Neural cell (in vitro differentiated cells): ENCODE measurements around the gene GALNT12.

Source experiments
- EP300 ChIP-seq: fragments of 450-650 bp; conservative IDR thresholded peaks from 2 replicates; pipeline ENCODE4 v1.6.1; 2014; ENCODE audit warnings: antibody characterized with exemption, mild to moderate bottlenecking, moderate library complexity; ENCODE audit not compliant: poor library complexity, severe bottlenecking
- EZH2 ChIP-seq: fragments of 200-600, 300-800 bp; shearing (Covaris generic), sonication (generic); IDR thresholded peaks from 2 replicates; pipeline ENCODE4 v1.6.1; 2014; ENCODE audit warnings: antibody characterized with exemption, low read length, borderline replicate concordance, mild to moderate bottlenecking; ENCODE audit not compliant: insufficient read depth, poor library complexity, severe bottlenecking
- MXI1 ChIP-seq: fragments of 450-650 bp; conservative IDR thresholded peaks from 2 replicates; pipeline ENCODE4 v1.6.1; 2014; ENCODE audit warnings: antibody characterized with exemption, mild to moderate bottlenecking; ENCODE audit not compliant: poor library complexity, severe bottlenecking
- POLR2AphosphoS5 ChIP-seq: IDR thresholded peaks from 2 replicates; pipeline ENCODE4 v1.6.1; 2012
- RAD21 ChIP-seq: fragments of 450-650 bp; conservative IDR thresholded peaks from 2 replicates; pipeline ENCODE4 v1.6.1; 2014; ENCODE audit warnings: antibody characterized with exemption, mild to moderate bottlenecking, moderate library complexity
- SMC3 ChIP-seq: fragments of 450-650 bp; conservative IDR thresholded peaks from 2 replicates; pipeline ENCODE4 v1.6.1; 2014; ENCODE audit warnings: antibody characterized with exemption, mild to moderate bottlenecking, moderate library complexity; ENCODE audit not compliant: poor library complexity
- TAF1 ChIP-seq: IDR thresholded peaks from 2 replicates; pipeline ENCODE4 v1.6.1; 2012; ENCODE audit warnings: low read depth
- TF ChIP-seq, protein P1 (sequence below): fragments of 450-650 bp; IDR thresholded peaks from 2 replicates; pipeline ENCODE4 v1.5.1; 2014; ENCODE audit warnings: antibody characterized with exemption, mild to moderate bottlenecking, moderate library complexity; ENCODE audit not compliant: poor library complexity, severe bottlenecking
- TF ChIP-seq, protein P2 (sequence below): IDR thresholded peaks from 2 replicates; pipeline ENCODE4 v1.6.1; 2012; ENCODE audit warnings: borderline replicate concordance

DNA sequence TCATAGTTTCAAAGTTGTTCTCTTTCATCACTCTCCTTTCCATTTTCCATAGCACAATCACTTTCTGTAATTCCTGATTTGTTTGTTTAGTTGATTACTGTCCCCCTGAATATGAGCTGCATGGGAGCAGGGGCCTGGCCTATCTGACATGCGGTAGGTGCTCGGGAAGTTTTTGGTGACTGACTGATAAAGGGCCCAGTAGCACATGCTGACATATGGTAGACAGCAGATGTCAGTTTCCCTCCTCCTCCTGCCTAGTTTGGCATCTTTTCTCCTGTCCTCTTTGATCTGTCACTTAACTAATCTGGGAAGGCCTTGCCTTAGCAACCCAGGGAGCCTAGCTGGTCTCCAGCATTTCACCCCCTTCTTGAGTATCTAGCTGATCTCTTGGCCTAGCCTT lies 14.4 kb downstream of the GALNT12 start:
- TF ChIP-seq, protein P1, sequence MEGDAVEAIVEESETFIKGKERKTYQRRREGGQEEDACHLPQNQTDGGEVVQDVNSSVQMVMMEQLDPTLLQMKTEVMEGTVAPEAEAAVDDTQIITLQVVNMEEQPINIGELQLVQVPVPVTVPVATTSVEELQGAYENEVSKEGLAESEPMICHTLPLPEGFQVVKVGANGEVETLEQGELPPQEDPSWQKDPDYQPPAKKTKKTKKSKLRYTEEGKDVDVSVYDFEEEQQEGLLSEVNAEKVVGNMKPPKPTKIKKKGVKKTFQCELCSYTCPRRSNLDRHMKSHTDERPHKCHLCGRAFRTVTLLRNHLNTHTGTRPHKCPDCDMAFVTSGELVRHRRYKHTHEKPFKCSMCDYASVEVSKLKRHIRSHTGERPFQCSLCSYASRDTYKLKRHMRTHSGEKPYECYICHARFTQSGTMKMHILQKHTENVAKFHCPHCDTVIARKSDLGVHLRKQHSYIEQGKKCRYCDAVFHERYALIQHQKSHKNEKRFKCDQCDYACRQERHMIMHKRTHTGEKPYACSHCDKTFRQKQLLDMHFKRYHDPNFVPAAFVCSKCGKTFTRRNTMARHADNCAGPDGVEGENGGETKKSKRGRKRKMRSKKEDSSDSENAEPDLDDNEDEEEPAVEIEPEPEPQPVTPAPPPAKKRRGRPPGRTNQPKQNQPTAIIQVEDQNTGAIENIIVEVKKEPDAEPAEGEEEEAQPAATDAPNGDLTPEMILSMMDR, result no peak
- no peak for TF ChIP-seq RAD21
- TF ChIP-seq SMC3, result no peak
- no peak for TF ChIP-seq MXI1
- TF ChIP-seq, protein P2, sequence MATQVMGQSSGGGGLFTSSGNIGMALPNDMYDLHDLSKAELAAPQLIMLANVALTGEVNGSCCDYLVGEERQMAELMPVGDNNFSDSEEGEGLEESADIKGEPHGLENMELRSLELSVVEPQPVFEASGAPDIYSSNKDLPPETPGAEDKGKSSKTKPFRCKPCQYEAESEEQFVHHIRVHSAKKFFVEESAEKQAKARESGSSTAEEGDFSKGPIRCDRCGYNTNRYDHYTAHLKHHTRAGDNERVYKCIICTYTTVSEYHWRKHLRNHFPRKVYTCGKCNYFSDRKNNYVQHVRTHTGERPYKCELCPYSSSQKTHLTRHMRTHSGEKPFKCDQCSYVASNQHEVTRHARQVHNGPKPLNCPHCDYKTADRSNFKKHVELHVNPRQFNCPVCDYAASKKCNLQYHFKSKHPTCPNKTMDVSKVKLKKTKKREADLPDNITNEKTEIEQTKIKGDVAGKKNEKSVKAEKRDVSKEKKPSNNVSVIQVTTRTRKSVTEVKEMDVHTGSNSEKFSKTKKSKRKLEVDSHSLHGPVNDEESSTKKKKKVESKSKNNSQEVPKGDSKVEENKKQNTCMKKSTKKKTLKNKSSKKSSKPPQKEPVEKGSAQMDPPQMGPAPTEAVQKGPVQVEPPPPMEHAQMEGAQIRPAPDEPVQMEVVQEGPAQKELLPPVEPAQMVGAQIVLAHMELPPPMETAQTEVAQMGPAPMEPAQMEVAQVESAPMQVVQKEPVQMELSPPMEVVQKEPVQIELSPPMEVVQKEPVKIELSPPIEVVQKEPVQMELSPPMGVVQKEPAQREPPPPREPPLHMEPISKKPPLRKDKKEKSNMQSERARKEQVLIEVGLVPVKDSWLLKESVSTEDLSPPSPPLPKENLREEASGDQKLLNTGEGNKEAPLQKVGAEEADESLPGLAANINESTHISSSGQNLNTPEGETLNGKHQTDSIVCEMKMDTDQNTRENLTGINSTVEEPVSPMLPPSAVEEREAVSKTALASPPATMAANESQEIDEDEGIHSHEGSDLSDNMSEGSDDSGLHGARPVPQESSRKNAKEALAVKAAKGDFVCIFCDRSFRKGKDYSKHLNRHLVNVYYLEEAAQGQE, result no peak
- no peak for TF ChIP-seq POLR2AphosphoS5
- TF ChIP-seq EZH2, result no peak
- no peak for TF ChIP-seq EP300
- TF ChIP-seq TAF1, result no peak
